GM12878 (cell line): ENCODE data around the gene CNKSR1.

Source experiments
- BACH1 ChIP-seq: fragments of 450-650 bp; IDR thresholded peaks from 2 replicates; pipeline ENCODE4 v1.6.1; 2017; ENCODE audit warnings: mild to moderate bottlenecking, borderline replicate concordance
- CREM ChIP-seq: IDR thresholded peaks from 2 replicates; pipeline ENCODE4 v1.6.1; 2014; ENCODE audit warnings: antibody characterized with exemption, low read depth
- HDAC6 ChIP-seq: fragments of 200-600 bp; sonication (generic); IDR thresholded peaks from one replicate; pipeline ENCODE4 v1.8.0; 2017; ENCODE audit warnings: antibody characterized with exemption; ENCODE audit not compliant: unreplicated experiment
- KDM1A ChIP-seq: fragments of 200-600 bp; sonication (generic); IDR thresholded peaks from 2 replicates; pipeline ENCODE4 v1.6.1; 2016; ENCODE audit warnings: borderline replicate concordance
- RAD21 ChIP-seq: IDR thresholded peaks from 2 replicates; pipeline ENCODE4 v1.6.1; 2011; ENCODE audit warnings: mild to moderate bottlenecking, low read depth, low read length, moderate library complexity; ENCODE audit not compliant: insufficient read depth
- SREBF2 ChIP-seq: IDR thresholded peaks from 2 replicates; pipeline ENCODE4 v1.6.1; 2012; ENCODE audit warnings: mild to moderate bottlenecking, low read length
- TF ChIP-seq, protein P1 (sequence below), 3 experiments: IDR thresholded peaks in 2 of 3; conservative IDR thresholded peaks in 1 of 3; 2 replicates each; pipeline ENCODE4 v1.5.1; 2011; ENCODE audit warnings: low read depth in 3 of 3, low read length in 3 of 3, mild to moderate bottlenecking in 3 of 3, control low read depth in 2 of 3, moderate library complexity in 2 of 3, inconsistent platforms in 1 of 3, mixed read lengths in 1 of 3; ENCODE audit not compliant: control insufficient read depth in 2 of 3, insufficient read depth in 1 of 3; ENCODE audit errors: extremely low read depth in 1 of 3
- TF ChIP-seq, protein P2 (sequence below): IDR thresholded peaks from 2 replicates; pipeline ENCODE4 v1.6.1; 2012; ENCODE audit warnings: low read depth, low read length, improper control_type of control experiment

DNA sequence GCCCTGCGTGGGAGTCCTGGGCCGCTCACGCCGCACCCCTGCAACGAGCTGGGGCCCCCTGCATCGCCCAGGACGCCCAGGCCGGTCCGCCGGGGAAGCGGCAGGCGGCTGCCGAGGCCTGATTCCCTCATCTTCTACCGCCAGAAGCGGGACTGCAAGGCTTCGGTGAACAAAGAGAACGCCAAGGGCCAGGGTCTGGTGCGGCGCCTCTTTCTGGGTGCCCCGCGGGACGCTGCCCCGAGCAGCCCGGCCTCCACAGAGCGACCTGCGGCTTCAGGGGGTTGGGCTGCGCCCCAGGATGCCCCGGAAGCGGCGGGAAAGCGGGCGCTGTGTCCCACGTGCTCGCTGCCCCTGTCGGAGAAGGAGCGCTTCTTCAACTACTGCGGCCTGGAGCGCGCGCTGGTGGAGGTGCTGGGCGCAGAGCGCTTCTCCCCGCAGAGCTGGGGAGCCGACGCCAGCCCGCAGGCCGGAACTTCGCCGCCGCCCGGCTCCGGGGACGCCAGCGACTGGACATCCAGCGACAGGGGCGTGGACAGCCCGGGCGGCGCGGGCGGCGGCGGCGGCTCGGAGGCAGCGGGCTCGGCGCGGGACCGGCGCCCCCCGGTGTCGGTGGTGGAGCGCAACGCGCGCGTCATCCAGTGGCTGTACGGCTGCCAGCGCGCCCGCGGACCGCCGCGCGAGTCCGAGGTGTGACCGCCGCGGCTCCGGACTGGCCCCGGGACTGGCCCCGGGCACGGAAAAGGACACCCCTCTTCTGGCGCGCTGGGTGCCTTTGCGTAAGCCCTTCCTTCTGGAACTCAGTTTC is 15.7 kb upstream of the CNKSR1 start:
- peak; percentile 99 for TF ChIP-seq HDAC6
- TF ChIP-seq, protein P1, sequence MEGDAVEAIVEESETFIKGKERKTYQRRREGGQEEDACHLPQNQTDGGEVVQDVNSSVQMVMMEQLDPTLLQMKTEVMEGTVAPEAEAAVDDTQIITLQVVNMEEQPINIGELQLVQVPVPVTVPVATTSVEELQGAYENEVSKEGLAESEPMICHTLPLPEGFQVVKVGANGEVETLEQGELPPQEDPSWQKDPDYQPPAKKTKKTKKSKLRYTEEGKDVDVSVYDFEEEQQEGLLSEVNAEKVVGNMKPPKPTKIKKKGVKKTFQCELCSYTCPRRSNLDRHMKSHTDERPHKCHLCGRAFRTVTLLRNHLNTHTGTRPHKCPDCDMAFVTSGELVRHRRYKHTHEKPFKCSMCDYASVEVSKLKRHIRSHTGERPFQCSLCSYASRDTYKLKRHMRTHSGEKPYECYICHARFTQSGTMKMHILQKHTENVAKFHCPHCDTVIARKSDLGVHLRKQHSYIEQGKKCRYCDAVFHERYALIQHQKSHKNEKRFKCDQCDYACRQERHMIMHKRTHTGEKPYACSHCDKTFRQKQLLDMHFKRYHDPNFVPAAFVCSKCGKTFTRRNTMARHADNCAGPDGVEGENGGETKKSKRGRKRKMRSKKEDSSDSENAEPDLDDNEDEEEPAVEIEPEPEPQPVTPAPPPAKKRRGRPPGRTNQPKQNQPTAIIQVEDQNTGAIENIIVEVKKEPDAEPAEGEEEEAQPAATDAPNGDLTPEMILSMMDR (IDR thresholded peaks at IDR 0.05 in 2 of 3, conservative IDR thresholded peaks at IDR 0.05 in 1 of 3; ENCODE audit: control insufficient read depth in 2 of 3, extremely low read depth in 1 of 3, insufficient read depth in 1 of 3, low read depth in 3 of 3, low read length in 3 of 3), result peak in 1 of 3 experiments; percentile 12; a peak in 2 of 6 replicates
- TF ChIP-seq SREBF2, result no peak
- no peak for TF ChIP-seq CREM
- TF ChIP-seq KDM1A, result no peak
- TF ChIP-seq, protein P2, sequence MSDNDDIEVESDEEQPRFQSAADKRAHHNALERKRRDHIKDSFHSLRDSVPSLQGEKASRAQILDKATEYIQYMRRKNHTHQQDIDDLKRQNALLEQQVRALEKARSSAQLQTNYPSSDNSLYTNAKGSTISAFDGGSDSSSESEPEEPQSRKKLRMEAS, result no peak
- no peak for TF ChIP-seq RAD21
- no peak for TF ChIP-seq BACH1
